ENCODE measurements around the gene RASEF.

- TF ChIP-seq POLR2A (IDR thresholded peaks at IDR 0.05) (no peak), CTCF (IDR thresholded peaks at IDR 0.05) (no peak)
Measured at GRCh38 chr9:83056911-83057310, 6.0 kb downstream of the RASEF start.

All from testis (tissue), 2 donors.